GM18870 (cell line): ENCODE measurements around the gene STK25.

ENCODE experiments used
- ATAC-seq: cut with Tn5 transposase; IDR thresholded peaks from one replicate; pipeline ENCODE4 v1.9.1; 2021; ENCODE audit warnings: moderate library complexity; ENCODE audit not compliant: unreplicated experiment

Gene STK25

GRCh38 chr2:241508240-241509154, at the start of gene STK25:
Gene STK25 (minus strand): TSS chr2:241508584. CDS start chr2:241508035, 549 bp downstream.
- peak; percentile 82 for ATAC-seq

- ATAC-seq: no peak
Observed at GRCh38 chr2:241556746-241557145, 48.4 kb upstream of the STK25 start.

- ATAC-seq: no peak
Observed at GRCh38 chr2:241555711-241556110, 47.3 kb upstream of the STK25 start.

GRCh38 chr2:241554610-241555322, 46.4 kb upstream of the STK25 start:
- no peak for ATAC-seq

- no peak for ATAC-seq
Observed at GRCh38 chr2:241553981-241554380, 45.6 kb upstream of the STK25 start.

GRCh38 chr2:241553512-241553830, 45.1 kb upstream of the STK25 start:
- no peak for ATAC-seq

GRCh38 chr2:241551998-241552737, 43.8 kb upstream of the STK25 start:
- no peak for ATAC-seq

GRCh38 chr2:241551599-241551997, 43.2 kb upstream of the STK25 start:
- ATAC-seq: no peak

GRCh38 chr2:241550616-241551580, 42.5 kb upstream of the STK25 start:
- ATAC-seq: no peak

- no peak for ATAC-seq
Observed at GRCh38 chr2:241548451-241548835, 40.1 kb upstream of the STK25 start.

- ATAC-seq: no peak
Observed at GRCh38 chr2:241547781-241548450, 39.5 kb upstream of the STK25 start.

- ATAC-seq: no peak
Observed at GRCh38 chr2:241546771-241547498, 38.6 kb upstream of the STK25 start.

- no peak for ATAC-seq
Observed at GRCh38 chr2:241545523-241546473, 37.4 kb upstream of the STK25 start.

GRCh38 chr2:241545106-241545505, 36.7 kb upstream of the STK25 start:
- no peak for ATAC-seq

- ATAC-seq: no peak
Observed at GRCh38 chr2:241542278-241542605, 33.9 kb upstream of the STK25 start.

GRCh38 chr2:241541564-241542277, 33.3 kb upstream of the STK25 start:
- ATAC-seq: no peak

- no peak for ATAC-seq
Observed at GRCh38 chr2:241540771-241541561, 32.6 kb upstream of the STK25 start.
